NT2/D1 (cell line): ENCODE results near the gene ITIH5.

Experiments used
- DNase-seq: peaks from one replicate; pipeline ENCODE4 v3.0.0-alpha.2; 2011; ENCODE audit warnings: low read depth, low spot score
- H3K27me3 ChIP-seq: 2 replicates; pipeline ENCODE4 v1.6.0; 2011; ENCODE audit warnings: mild to moderate bottlenecking; ENCODE audit not compliant: insufficient read length, insufficient read depth
- H3K36me3 ChIP-seq: 2 replicates; pipeline ENCODE4 v1.6.1; 2011; ENCODE audit warnings: mild to moderate bottlenecking, low read length, mixed read lengths; ENCODE audit not compliant: insufficient read depth, insufficient read length
- H3K4me1 ChIP-seq: 2 replicates; pipeline ENCODE4 v1.5.1; 2011; ENCODE audit not compliant: insufficient read depth, insufficient read length
- H3K4me3 ChIP-seq: 2 replicates; pipeline ENCODE4 v1.5.1; 2011; ENCODE audit warnings: low read depth; ENCODE audit not compliant: insufficient read length
- H3K9ac ChIP-seq: 2 replicates; pipeline ENCODE4 v1.6.0; 2011; ENCODE audit warnings: low read depth; ENCODE audit not compliant: insufficient read length
- H3K9me3 ChIP-seq: 2 replicates; pipeline ENCODE4 v1.5.1; 2011; ENCODE audit warnings: mild to moderate bottlenecking, low read length; ENCODE audit not compliant: insufficient read depth
- SUZ12 ChIP-seq: IDR thresholded peaks from 2 replicates; pipeline ENCODE4 v1.6.1; 2011; ENCODE audit not compliant: insufficient read length, insufficient read depth; ENCODE audit errors: extremely low read depth
- YY1 ChIP-seq: IDR thresholded peaks from 2 replicates; pipeline ENCODE4 v1.6.1; 2011; ENCODE audit not compliant: insufficient read length, insufficient read depth
- ZNF274 ChIP-seq: IDR thresholded peaks from 2 replicates; pipeline ENCODE4 v1.6.1; 2011; ENCODE audit warnings: mild to moderate bottlenecking, low read depth, low read length

The ITIH5 gene

GRCh38 chr10:7515439-7515838 lies 151.3 kb downstream of the ITIH5 start:
- Histone ChIP-seq H3K36me3 (no peaks in the 10 kb centered on the region), H3K4me1 (peaks cover 4% of the 10 kb centered on the region), H3K9ac (no peak overlapping the region), H3K27me3 (no peaks in the 10 kb centered on the region), H3K9me3 (0 out of 2 replicates have a peak, but pooled peaks cover 5% of the 10 kb centered on the region), H3K4me3 (no peak overlapping the region)
- TF ChIP-seq YY1: no peak
- no peak for TF ChIP-seq ZNF274
- TF ChIP-seq SUZ12: no peak
- DNase-seq: no peak

- H3K27me3 ChIP-seq: no peaks in the 10 kb centered on the region
- no peak overlapping the region for H3K4me3 ChIP-seq
- no peak overlapping the region for H3K9ac ChIP-seq
- TF ChIP-seq SUZ12 (no peak), ZNF274 (no peak), YY1 (no peak)
- H3K4me1 ChIP-seq: peaks cover 4% of the 10 kb centered on the region
- no peak for DNase-seq
- no peaks in the 10 kb centered on the region for H3K36me3 ChIP-seq
- H3K9me3 ChIP-seq: peaks cover 16% of the 10 kb centered on the region; the same call in 1 of the 2 replicates
Observed at GRCh38 chr10:7513936-7514335, 152.8 kb downstream of the ITIH5 start.

- no peaks in the 10 kb centered on the region for H3K36me3 ChIP-seq
- TF ChIP-seq YY1 (no peak), ZNF274 (no peak), SUZ12 (no peak)
- DNase-seq: no peak
- no peak overlapping the region for H3K4me3 ChIP-seq
- H3K9me3 ChIP-seq: peaks cover 16% of the 10 kb centered on the region; the same call in 1 of the 2 replicates
- H3K9ac ChIP-seq: no peak overlapping the region
- H3K4me1 ChIP-seq: peaks cover 4% of the 10 kb centered on the region
- H3K27me3 ChIP-seq: no peaks in the 10 kb centered on the region
Observed at GRCh38 chr10:7513455-7513854, 153.3 kb downstream of the ITIH5 start.

GRCh38 chr10:7512487-7512886 lies 154.3 kb downstream of the ITIH5 start:
- no peaks in the 10 kb centered on the region for H3K36me3 ChIP-seq

GRCh38 chr10:7511612-7512011 lies 155.2 kb downstream of the ITIH5 start:
- no peak overlapping the region for H3K4me3 ChIP-seq
- H3K9ac ChIP-seq: no peak overlapping the region
- no peaks in the 10 kb centered on the region for H3K27me3 ChIP-seq
- H3K9me3 ChIP-seq: peaks cover 16% of the 10 kb centered on the region; the same call in 1 of the 2 replicates
- no peak for DNase-seq
- TF ChIP-seq YY1: no peak
- no peak for TF ChIP-seq ZNF274
- TF ChIP-seq SUZ12: no peak
- peaks cover 6% of the 10 kb centered on the region for H3K4me1 ChIP-seq
- H3K36me3 ChIP-seq: no peaks in the 10 kb centered on the region

More at GRCh38 chr10:7512487-7512886, 154.3 kb downstream of the ITIH5 start:
- Histone ChIP-seq H3K4me3 (no peak overlapping the region), H3K9ac (no peak overlapping the region), H3K9me3 (peaks cover 16% of the 10 kb centered on the region; the same call in 1 of the 2 replicates), H3K27me3 (no peaks in the 10 kb centered on the region), H3K4me1 (peaks cover 6% of the 10 kb centered on the region)
- DNase-seq: no peak
- TF ChIP-seq SUZ12 (no peak), ZNF274 (no peak), YY1 (no peak)
